GM19328 (cell line): ENCODE measurements around the gene HDAC10.
A peak's percentile ranks its signal among the peaks of the same experiment; 100 is the strongest.

Experiments
- ATAC-seq: cut with Tn5 transposase; IDR thresholded peaks from one replicate; pipeline ENCODE4 v1.9.1; 2021; ENCODE audit warnings: mild to moderate bottlenecking, moderate library complexity; ENCODE audit not compliant: unreplicated experiment

The HDAC10 gene

DNA sequence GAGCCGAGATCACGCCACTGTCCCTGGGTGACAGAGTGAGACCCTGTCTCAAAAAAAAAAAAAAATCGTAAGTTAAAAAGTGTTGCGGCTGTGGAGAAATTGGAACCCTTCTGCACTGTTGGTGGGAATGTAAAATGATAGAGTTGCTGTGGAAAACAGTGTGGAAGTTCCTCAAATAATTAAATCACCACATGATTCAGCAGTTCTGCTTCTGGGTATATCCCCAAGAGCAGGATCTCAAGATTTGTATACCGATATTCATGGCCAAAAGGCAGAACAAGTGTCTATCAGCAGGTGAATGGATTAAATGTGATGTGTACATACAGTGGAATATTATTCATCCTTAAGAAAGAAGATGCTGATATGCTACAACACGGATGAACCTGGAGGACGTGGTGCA lies 46.5 kb downstream of the HDAC10 start:
- ATAC-seq = no peak

GRCh38 chr22:50203288-50203687 lies 47.8 kb downstream of the HDAC10 start:
- no peak for ATAC-seq

- ATAC-seq = no peak
These were observed 48.9 kb downstream of the HDAC10 start for GRCh38 chr22:50202130-50202666.

DNA sequence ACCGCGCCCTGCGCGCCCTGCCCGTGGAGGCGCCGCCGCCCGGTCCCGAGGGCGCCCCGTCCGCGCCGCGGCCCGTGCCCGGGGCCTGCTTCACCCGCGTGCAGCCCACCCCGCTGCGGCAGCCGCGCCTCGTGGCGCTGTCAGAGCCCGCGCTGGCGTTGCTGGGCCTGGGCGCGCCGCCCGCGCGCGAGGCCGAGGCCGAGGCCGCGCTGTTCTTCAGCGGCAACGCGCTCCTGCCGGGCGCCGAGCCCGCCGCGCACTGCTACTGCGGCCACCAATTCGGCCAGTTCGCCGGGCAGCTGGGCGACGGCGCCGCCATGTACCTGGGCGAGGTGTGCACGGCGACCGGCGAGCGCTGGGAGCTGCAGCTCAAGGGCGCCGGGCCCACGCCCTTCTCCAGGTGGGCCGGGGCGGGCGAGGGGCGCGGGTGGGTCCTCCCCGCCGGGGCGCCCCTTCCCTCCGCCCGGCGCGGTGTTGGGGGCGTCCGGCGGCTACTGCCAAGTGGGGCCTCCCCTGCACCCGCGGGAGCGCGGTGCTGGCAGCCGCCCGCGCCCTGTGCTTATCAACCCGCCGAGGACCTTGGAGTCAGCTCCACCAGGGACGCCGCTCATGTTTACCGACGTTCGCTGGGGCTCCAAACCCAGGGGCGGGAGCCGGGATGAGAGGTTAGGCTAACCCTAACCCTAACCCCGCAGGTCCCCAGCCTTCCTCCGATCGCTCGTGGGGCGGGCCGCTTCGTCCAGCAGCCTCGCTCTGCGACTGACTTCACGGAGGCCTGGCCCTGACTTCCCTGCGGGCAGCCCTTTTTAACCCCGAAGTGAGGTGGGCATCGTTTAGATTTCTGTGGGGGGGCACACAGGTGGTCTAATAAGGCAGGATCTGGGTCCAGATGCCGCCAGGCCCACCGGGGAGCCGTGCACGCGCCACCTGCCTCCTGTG lies 49.6 kb downstream of the HDAC10 start:
- ATAC-seq = peak; percentile 24

GRCh38 chr22:50200461-50201190 lies 50.4 kb downstream of the HDAC10 start, which contains the start of gene SELENOO:
Gene SELENOO, plus strand, starts transcription at chr22:50201011. Its CDS starts 26 bp downstream, at chr22:50201037.
- ATAC-seq = peak; percentile 63

DNA sequence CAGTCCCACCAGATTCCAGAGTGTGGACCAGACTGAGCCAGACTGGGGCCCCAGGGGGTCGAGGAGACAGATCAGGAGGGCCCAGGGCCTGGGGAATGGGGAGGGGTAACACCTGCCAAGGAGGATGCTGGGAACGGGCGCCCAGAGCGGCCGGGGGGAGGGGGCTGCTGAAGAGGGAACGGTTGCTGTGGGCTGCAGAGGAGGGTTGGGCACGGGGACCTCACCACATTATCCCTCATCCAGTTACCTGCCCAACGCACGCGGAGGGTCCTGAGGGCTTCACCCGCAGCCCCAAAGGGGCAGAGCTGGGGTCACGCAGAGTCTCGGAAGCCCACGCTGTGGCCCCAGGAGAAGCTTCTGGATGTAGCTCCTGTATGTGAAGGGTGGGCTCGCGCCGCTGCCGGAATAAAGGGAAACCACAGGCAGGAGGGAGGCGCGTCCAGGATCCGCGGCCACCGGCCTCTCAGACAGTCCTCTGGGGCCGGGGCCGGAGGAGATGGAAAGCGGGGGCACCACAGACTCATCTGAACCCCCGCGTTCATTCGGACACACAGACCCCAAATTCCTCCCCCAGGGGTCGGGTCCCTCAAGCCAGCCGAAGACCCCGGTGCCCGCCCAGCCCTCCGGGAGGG lies 51.1 kb downstream of the HDAC10 start:
- ATAC-seq = no peak

DNA sequence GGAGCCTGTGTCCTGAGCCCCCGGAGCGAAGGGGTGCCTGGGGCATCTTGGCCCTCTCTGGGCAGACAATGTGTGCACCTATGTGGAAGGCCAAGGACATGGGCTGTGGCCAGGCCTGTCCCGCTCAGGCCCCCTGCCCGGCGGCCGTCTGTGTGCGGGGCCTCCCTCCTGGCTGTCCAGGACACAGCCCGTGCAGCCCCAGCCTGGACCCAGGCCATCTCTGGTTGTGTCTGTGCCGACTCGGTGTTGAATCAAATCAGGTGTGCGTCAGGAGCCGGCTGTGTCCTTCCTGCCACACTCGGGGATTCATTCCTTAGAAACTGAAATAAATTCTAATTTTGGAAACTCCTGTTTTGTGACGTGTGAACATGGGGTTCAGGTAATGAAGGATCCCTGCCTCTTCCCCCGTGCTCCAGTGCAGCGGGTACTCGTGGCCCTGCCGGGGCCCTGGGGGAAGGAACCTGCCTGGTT lies 51.8 kb downstream of the HDAC10 start:
- no peak for ATAC-seq

DNA sequence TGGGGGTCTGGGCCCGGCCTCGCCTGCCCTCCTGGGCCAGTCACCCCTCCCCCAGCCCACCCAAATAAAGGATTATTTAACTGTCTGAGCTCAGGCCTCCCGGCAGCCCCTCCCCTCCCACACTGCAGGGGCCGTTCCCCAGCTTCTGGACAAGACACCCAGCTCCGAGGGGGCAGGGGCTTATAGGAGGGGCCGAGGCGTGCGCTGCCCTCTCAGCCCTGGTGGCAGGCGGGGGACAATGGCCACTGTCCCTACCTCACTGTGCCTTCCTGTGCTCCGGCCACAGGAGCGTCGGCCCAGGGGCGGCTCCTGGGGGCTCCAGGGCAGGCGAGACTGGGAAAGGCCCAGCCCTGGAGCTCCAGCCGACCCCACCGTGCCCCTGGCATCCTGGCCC lies 52.4 kb downstream of the HDAC10 start:
- no peak for ATAC-seq

- ATAC-seq = no peak
These were observed 53.0 kb downstream of the HDAC10 start for GRCh38 chr22:50197856-50198623.

DNA sequence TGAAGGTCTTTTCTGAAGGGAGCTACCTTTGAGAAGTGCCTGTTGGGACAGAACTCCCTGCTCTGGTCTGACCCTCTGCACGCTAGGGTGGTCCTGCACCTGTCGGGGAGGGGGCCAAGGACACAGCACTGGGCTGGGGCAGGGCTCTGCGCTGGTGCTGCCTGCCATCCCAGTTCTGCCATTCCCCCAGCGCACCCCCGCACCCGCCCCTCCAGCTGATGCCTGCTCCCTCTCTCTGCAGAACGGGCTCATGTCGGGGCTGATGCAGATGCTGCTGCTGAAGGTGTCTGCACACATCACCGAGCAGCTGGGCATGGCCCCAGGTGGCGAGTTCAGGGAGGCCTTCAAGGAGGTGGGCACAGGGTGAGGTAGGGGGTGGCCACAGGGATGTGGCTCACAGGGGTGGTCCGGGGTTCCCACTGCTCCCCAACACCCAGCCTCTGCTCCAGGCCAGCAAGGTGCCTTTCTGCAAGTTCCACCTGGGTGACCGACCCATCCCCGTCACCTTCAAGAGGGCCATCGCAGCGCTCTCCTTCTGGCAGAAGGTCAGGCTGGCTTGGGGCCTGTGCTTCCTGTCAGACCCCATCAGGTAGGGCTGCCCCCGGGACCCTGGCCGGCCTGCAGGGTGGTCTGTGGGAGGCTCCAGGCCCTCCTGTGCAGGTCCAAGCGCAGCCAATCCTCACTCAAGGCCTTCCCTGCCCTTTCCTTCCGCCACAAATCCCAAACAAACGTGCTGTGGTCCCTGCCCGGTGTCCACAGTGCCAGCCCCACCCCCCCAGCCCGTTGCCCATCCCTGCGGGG lies 53.9 kb downstream of the HDAC10 start:
- ATAC-seq = no peak

- no peak for ATAC-seq
These were observed 54.8 kb downstream of the HDAC10 start for GRCh38 chr22:50196256-50196655.
